A673 (cell line): ENCODE data around the gene UACA.

Source experiments
- EZH2 ChIP-seq: fragments of 200-600 bp; sonication (generic); IDR thresholded peaks from 2 replicates; pipeline ENCODE4 v1.6.1; 2017; ENCODE audit warnings: borderline replicate concordance, low read depth, mild to moderate bottlenecking, mixed read lengths, antibody characterized with exemption, low read length; ENCODE audit not compliant: poor library complexity, severe bottlenecking
- TF ChIP-seq, protein P1 (sequence below): fragments of 300-800, 200-600 bp; sonication (generic); conservative IDR thresholded peaks from 2 replicates; pipeline ENCODE4 v1.5.1; 2017; ENCODE audit warnings: low read depth, mild to moderate bottlenecking, antibody characterized with exemption, low read length, moderate library complexity, mixed read lengths

DNA sequence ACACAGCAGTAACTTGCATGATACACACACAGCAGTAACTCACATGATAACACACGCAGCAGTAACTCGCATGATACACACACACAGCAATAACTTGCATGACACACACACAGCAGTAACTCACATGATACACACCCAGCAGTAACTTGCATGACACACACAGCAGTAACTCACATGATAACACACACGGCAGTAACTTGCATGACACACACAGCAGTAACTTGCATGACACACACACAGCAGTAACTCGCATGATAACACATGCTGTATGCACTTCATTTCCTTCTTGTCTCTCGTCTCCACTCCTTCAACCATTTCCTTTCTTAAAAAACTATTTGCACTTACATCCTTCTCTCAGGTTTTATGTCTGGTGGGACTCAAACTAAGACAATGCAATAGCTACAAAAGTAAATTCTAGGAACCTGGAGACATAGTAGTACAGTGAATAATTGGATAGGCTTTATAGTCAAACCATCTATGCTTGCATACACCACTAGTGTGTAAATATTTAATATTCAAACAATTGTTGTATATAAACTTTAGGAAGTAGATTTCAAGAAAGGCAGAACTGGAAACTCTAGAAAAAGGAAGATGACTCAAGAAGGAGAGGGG lies 130.8 kb downstream of the UACA start:
- TF ChIP-seq, protein P1, sequence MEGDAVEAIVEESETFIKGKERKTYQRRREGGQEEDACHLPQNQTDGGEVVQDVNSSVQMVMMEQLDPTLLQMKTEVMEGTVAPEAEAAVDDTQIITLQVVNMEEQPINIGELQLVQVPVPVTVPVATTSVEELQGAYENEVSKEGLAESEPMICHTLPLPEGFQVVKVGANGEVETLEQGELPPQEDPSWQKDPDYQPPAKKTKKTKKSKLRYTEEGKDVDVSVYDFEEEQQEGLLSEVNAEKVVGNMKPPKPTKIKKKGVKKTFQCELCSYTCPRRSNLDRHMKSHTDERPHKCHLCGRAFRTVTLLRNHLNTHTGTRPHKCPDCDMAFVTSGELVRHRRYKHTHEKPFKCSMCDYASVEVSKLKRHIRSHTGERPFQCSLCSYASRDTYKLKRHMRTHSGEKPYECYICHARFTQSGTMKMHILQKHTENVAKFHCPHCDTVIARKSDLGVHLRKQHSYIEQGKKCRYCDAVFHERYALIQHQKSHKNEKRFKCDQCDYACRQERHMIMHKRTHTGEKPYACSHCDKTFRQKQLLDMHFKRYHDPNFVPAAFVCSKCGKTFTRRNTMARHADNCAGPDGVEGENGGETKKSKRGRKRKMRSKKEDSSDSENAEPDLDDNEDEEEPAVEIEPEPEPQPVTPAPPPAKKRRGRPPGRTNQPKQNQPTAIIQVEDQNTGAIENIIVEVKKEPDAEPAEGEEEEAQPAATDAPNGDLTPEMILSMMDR, result no peak
- no peak for TF ChIP-seq EZH2
